ENCODE results near the gene PALM3. TPM values are rescaled to one million over a fixed set of nuclear protein-coding genes. Genes with fewer than 3 reads are reported as not detected.
A peak's percentile ranks its signal among the peaks of the same experiment; 100 is the strongest.

Gene PALM3
- total and polyA plus RNA-seq, 10 of the 15 experiments (the other 5 are each of a cell fraction or from before 2014, with no cell fraction given) = 0.07 TPM; not detected in 9

- Histone ChIP-seq H3K79me2 (ENCODE audit: control insufficient read depth, insufficient read depth, low read length) (peaks cover 10% of the 10 kb centered on the region), H3K4me3 (peak overlapping the region; percentile 97), H3K9me3 (replicated peaks; ENCODE audit: control insufficient read depth, insufficient read depth, low read length) (no peaks in the 10 kb centered on the region; the same call in 2 of the 3 replicates), H4K20me1 (ENCODE audit: control insufficient read depth, insufficient read depth) (no peaks in the 10 kb centered on the region), H2AFZ (ENCODE audit: control insufficient read depth, low read depth, low read length) (peak overlapping the region; percentile 42), H3K4me2 (ENCODE audit: control insufficient read depth, insufficient read depth) (peak overlapping the region; percentile 88), H3K9ac (ENCODE audit: control insufficient read depth, insufficient read depth, low read length) (peak overlapping the region; percentile 86), H3K4me1 (ENCODE audit: control insufficient read depth, insufficient read depth, low read length) (peaks cover 17% of the 10 kb centered on the region), H3K27ac (ENCODE audit: control insufficient read depth, insufficient read depth) (peak overlapping the region; percentile 91; the same call in 1 of the 2 replicates), H3K27me3 (replicated peaks in 1 of 2; ENCODE audit: control insufficient read depth in 2 of 2, insufficient read depth in 2 of 2, low read length in 1 of 2) (no peaks in the 10 kb centered on the region), H3K36me3 (ENCODE audit: control insufficient read depth in 2 of 2, insufficient read depth in 2 of 2, low read length in 1 of 2) (no peaks in the 10 kb centered on the region)
- DNase-seq (ENCODE audit: low read depth, low spot score) (no peak), ATAC-seq (peak; percentile 1; the same call in 2 of the 3 replicates), FAIRE-seq (no peak)
- RAD21 ChIA-PET (ENCODE audit: unreplicated experiment) = interaction anchor here (0.8 to 3.4 kb wide), 28 partner anchors 9 to 150 kb away, joined by 3 to 24 read pairs (median 5); partner anchors contain the start of genes ASF1B, CC2D1A, DCAF15 and MISP3
- in situ Hi-C loops (cut with MboI) (no loop called here), intact Hi-C loops (cut with micrococcal nuclease; ENCODE audit: unreplicated experiment) (loop anchor here (5.0 to 10.0 kb wide), 2 partner anchors 46 to 79 kb away; partner anchors contain the start of gene DCAF15)
- CTCF ChIA-PET = interaction anchor here (0.7 to 4.4 kb wide), 20 partner anchors 9 to 152 kb away, joined by 3 to 38 read pairs (median 8); partner anchors contain the start of genes DCAF15, MISP3, PRKACA and RFX1
- SMC1A ChIA-PET (ENCODE audit: uncharacterized antibody, unreplicated experiment) = interaction anchor here (0.6 to 2.9 kb wide), 19 partner anchors 9 to 335 kb away, joined by 3 to 33 read pairs (median 6); partner anchors contain the start of gene RFX1
- POLR2A ChIA-PET = interaction anchor here (0.6 to 4.1 kb wide), 19 partner anchors 9 to 149 kb away, joined by 3 to 27 read pairs (median 6); partner anchors contain the start of gene RFX1
- no TSS peak for BruUV-seq (replicated peaks)
- WGBS (ENCODE audit: insufficient coverage, insufficient replicate concordance, low lambda C conversion rate, missing lambda C conversion rate) = 32% methylated on average over 12 of the region's 20 CpGs
- no peak for TF ChIP-seq NR2C2 (IDR thresholded peaks at IDR 0.05; ENCODE audit: borderline replicate concordance, control insufficient read depth, insufficient read length, low read depth)
- no peak; the same call in 1 of the 2 replicates for TF ChIP-seq SIN3A (IDR thresholded peaks at IDR 0.05; ENCODE audit: low read depth, low read length)
- TF ChIP-seq ZSCAN29 (IDR thresholded peaks at IDR 0.05) = peak; percentile 81; the same call in 1 of the 2 replicates
- TF ChIP-seq CHD1 (IDR thresholded peaks at IDR 0.05; ENCODE audit: low read depth, low read length) = no peak
- peak; percentile 34; the same call in 1 of the 2 replicates for TF ChIP-seq NR2C1 (IDR thresholded peaks at IDR 0.05)
- peak in 1 of 2 experiments; percentile 91; a peak in 2 of 3 replicates for TF ChIP-seq EGR1 (IDR thresholded peaks at IDR 0.05; ENCODE audit: borderline replicate concordance in 1 of 2, low read depth in 2 of 2, low read length in 2 of 2)
- no peak; the same call in 1 of the 2 replicates for TF ChIP-seq RELB (IDR thresholded peaks at IDR 0.05; ENCODE audit: low read depth)
- TF ChIP-seq NFYB (IDR thresholded peaks at IDR 0.05; ENCODE audit: insufficient read depth, low read depth, low read length) = no peak
- peak; percentile 86 for TF ChIP-seq NR2F1 (conservative IDR thresholded peaks at IDR 0.05)
- TF ChIP-seq HDGF (IDR thresholded peaks at IDR 0.05) = peak; percentile 50; the same call in 1 of the 2 replicates
- no peak for TF ChIP-seq FOXK2 (IDR thresholded peaks at IDR 0.05)
- peak; percentile 27; the same call in 1 of the 2 replicates for TF ChIP-seq MTA2 (IDR thresholded peaks at IDR 0.05; ENCODE audit: low read depth)
- no peak for TF ChIP-seq ZNF274 (IDR thresholded peaks at IDR 0.05; ENCODE audit: insufficient read depth, insufficient read length)
- TF ChIP-seq EP300 (IDR thresholded peaks at IDR 0.05; ENCODE audit: borderline replicate concordance in 1 of 2, control insufficient read depth in 1 of 2, low read depth in 2 of 2, low read length in 2 of 2) = no peak
- TF ChIP-seq MLLT1 (IDR thresholded peaks at IDR 0.05) = 0 out of 2 replicates have a peak, but pooled peaks have one; percentile 9
- TF ChIP-seq CBX3 (IDR thresholded peaks at IDR 0.05; ENCODE audit: borderline replicate concordance, low read depth) = no peak
Observed at GRCh38 chr19:14030997-14031718, 30.7 kb downstream of the PALM3 start.

Data from GM12878 (cell line).